Neural progenitor cell (in vitro differentiated cells): ENCODE measurements around the gene ITGA1.

ENCODE experiments used
- EZH2phosphoT487 ChIP-seq: fragments of 200-600 bp; sonication (generic); IDR thresholded peaks from 2 replicates; pipeline ENCODE4 v1.6.1; 2017; ENCODE audit warnings: antibody characterized with exemption
- TF ChIP-seq, protein P1 (sequence below): fragments of 200-600 bp; sonication (generic); IDR thresholded peaks from 2 replicates; pipeline ENCODE4 v1.5.1; 2017; ENCODE audit warnings: antibody characterized with exemption, mild to moderate bottlenecking

DNA sequence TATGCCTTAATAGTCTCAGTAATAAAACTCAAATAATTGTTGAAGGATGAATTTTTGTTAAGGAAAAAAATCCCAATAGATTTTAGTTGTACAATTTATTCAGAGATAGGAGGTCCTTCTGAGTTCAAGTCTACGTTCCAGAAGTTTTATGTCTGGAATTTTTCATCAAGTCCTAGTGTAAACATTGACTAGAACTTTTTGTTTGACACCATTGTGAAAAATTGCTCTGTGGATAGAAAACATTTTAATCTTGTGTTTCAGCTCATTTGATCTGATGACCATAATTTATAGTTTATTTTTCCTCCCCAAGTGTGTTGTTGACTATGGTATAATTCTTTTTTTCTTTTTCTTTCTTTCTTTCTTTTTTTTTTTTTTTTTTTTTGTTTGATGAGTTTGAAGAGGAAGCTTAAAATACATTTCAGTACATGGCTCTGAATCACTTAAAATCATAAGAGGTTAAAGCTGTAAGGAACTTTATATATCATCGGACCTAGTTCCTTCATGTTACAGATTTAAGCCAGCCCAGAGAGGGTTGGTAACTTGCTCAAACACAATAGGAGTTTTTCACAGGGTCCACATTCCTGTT is 20.7 kb downstream of the ITGA1 start:
- TF ChIP-seq, protein P1, sequence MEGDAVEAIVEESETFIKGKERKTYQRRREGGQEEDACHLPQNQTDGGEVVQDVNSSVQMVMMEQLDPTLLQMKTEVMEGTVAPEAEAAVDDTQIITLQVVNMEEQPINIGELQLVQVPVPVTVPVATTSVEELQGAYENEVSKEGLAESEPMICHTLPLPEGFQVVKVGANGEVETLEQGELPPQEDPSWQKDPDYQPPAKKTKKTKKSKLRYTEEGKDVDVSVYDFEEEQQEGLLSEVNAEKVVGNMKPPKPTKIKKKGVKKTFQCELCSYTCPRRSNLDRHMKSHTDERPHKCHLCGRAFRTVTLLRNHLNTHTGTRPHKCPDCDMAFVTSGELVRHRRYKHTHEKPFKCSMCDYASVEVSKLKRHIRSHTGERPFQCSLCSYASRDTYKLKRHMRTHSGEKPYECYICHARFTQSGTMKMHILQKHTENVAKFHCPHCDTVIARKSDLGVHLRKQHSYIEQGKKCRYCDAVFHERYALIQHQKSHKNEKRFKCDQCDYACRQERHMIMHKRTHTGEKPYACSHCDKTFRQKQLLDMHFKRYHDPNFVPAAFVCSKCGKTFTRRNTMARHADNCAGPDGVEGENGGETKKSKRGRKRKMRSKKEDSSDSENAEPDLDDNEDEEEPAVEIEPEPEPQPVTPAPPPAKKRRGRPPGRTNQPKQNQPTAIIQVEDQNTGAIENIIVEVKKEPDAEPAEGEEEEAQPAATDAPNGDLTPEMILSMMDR: no peak
- no peak for TF ChIP-seq EZH2phosphoT487
